ENCODE results near the gene PTPRE. TPM values are rescaled to one million over a fixed set of nuclear protein-coding genes. Genes with fewer than 3 reads are reported as not detected.

PTPRE gene
- total RNA-seq, 6 experiments from 2014 or later, result 2.3 to 9.2 (median 2.7) TPM

GRCh38 chr10:127979045-127979444 is 72.1 kb downstream of the PTPRE start:
- Histone ChIP-seq H3K27ac (no peak overlapping the region), H3K27me3 (no peaks in the 10 kb centered on the region), H3K4me1 (no peaks in the 10 kb centered on the region), H3K36me3 (no peaks in the 10 kb centered on the region), H3K4me3 (no peak overlapping the region), H3K9me3 (peaks cover 0 to 6% (median 0%) of the 10 kb centered on the region in 4 donors)
- peak; percentile 67 to 82 (median 72) for ATAC-seq
- TF ChIP-seq CTCF (IDR thresholded peaks at IDR 0.05) (no peak), POLR2A (IDR thresholded peaks at IDR 0.05) (no peak)
- DNase-seq, result peak in 1 of 3 donors; percentile 19
- intact Hi-C loops (cut with DNase I), result no loop called here
- WGBS (ENCODE audit: insufficient coverage, low coverage, low lambda C conversion rate, missing lambda C conversion rate), result 27% methylated on average over 4 of the region's 5 CpGs

GRCh38 chr10:127979566-127979965 is 72.7 kb downstream of the PTPRE start:
- no peak for TF ChIP-seq POLR2A (IDR thresholded peaks at IDR 0.05)
- TF ChIP-seq CTCF (IDR thresholded peaks at IDR 0.05), result no peak
- no peak overlapping the region for H3K4me3 ChIP-seq
- no peaks in the 10 kb centered on the region for H3K4me1 ChIP-seq
- H3K27ac ChIP-seq, result no peak overlapping the region
- ATAC-seq (no peak), DNase-seq (peak in 1 of 3 donors; percentile 11)
- WGBS (ENCODE audit: insufficient coverage, low coverage, low lambda C conversion rate, missing lambda C conversion rate), result 79% methylated on average over 2 of the region's 2 CpGs
- peaks cover 0 to 6% (median 0%) of the 10 kb centered on the region in 4 donors for H3K9me3 ChIP-seq
- intact Hi-C loops (cut with DNase I), result no loop called here
- H3K27me3 ChIP-seq, result no peaks in the 10 kb centered on the region
- H3K36me3 ChIP-seq, result no peaks in the 10 kb centered on the region

- no peak for ATAC-seq
- WGBS (ENCODE audit: insufficient coverage, low coverage, low lambda C conversion rate, missing lambda C conversion rate), result 49% methylated on average over 4 of the region's 4 CpGs
- peaks cover 0 to 6% (median 0%) of the 10 kb centered on the region in 4 donors for H3K9me3 ChIP-seq
- no peaks in the 10 kb centered on the region for H3K27me3 ChIP-seq
- H3K4me1 ChIP-seq, result no peaks in the 10 kb centered on the region
- H3K4me3 ChIP-seq, result no peak overlapping the region
- TF ChIP-seq CTCF (IDR thresholded peaks at IDR 0.05) (no peak), POLR2A (IDR thresholded peaks at IDR 0.05) (no peak)
- intact Hi-C loops (cut with DNase I), result no loop called here
- no peak overlapping the region for H3K27ac ChIP-seq
- no peaks in the 10 kb centered on the region for H3K36me3 ChIP-seq
- DNase-seq, result peak in 1 of 3 donors; percentile 16
These were observed 74.0 kb downstream of the PTPRE start for GRCh38 chr10:127980898-127981297.

- no peak for ATAC-seq
- WGBS (ENCODE audit: insufficient coverage, low coverage, low lambda C conversion rate, missing lambda C conversion rate), result 70% methylated on average over 10 of the region's 10 CpGs
- intact Hi-C loops (cut with DNase I), result no loop called here
These were observed 75.7 kb downstream of the PTPRE start for GRCh38 chr10:127982601-127983000.

More at GRCh38 chr10:127982601-127983000, 75.7 kb downstream of the PTPRE start:
- no peak for TF ChIP-seq POLR2A (IDR thresholded peaks at IDR 0.05)
- TF ChIP-seq CTCF (IDR thresholded peaks at IDR 0.05), result no peak
- DNase-seq, result peak in 1 of 3 donors; percentile 5
- Histone ChIP-seq H3K27ac (no peak overlapping the region), H3K4me1 (no peaks in the 10 kb centered on the region), H3K36me3 (no peaks in the 10 kb centered on the region), H3K4me3 (no peak overlapping the region), H3K9me3 (peaks cover 0 to 6% (median 0%) of the 10 kb centered on the region in 4 donors), H3K27me3 (no peaks in the 10 kb centered on the region)

All from right lobe of liver (tissue), 6 donors.